ENCODE measurements around the gene P4HA2.

The P4HA2 gene

GRCh38 chr5:132226516-132227234 is 978 bp downstream of the P4HA2 start:
- no peaks in the 10 kb centered on the region for H3K36me3 ChIP-seq (ENCODE audit: low read length)
- H3K79me2 ChIP-seq (ENCODE audit: insufficient read depth, low read length) = no peaks in the 10 kb centered on the region
- no peak overlapping the region for H3K4me3 ChIP-seq (ENCODE audit: insufficient read depth, low read length, poor library complexity, severe bottlenecking)
- H4K20me1 ChIP-seq (ENCODE audit: low read depth, low read length) = no peaks in the 10 kb centered on the region
- H3K9ac ChIP-seq (ENCODE audit: low read length) = no peak overlapping the region
- no peak overlapping the region for H2AFZ ChIP-seq (ENCODE audit: low read depth, low read length, severe bottlenecking)
- H3K27me3 ChIP-seq (ENCODE audit: low read length) = no peaks in the 10 kb centered on the region
- H3K9me2 ChIP-seq (replicated peaks; ENCODE audit: insufficient read depth, low read length) = no peaks in the 10 kb centered on the region
- H3K9me3 ChIP-seq (ENCODE audit: insufficient read depth, low read length) = no peaks in the 10 kb centered on the region
- H3K27ac ChIP-seq (ENCODE audit: low read depth, low read length) = no peak overlapping the region
- no peak for TF ChIP-seq EZH2phosphoT487 (conservative IDR thresholded peaks at IDR 0.05; ENCODE audit: low read length)
- TF ChIP-seq, protein P1, sequence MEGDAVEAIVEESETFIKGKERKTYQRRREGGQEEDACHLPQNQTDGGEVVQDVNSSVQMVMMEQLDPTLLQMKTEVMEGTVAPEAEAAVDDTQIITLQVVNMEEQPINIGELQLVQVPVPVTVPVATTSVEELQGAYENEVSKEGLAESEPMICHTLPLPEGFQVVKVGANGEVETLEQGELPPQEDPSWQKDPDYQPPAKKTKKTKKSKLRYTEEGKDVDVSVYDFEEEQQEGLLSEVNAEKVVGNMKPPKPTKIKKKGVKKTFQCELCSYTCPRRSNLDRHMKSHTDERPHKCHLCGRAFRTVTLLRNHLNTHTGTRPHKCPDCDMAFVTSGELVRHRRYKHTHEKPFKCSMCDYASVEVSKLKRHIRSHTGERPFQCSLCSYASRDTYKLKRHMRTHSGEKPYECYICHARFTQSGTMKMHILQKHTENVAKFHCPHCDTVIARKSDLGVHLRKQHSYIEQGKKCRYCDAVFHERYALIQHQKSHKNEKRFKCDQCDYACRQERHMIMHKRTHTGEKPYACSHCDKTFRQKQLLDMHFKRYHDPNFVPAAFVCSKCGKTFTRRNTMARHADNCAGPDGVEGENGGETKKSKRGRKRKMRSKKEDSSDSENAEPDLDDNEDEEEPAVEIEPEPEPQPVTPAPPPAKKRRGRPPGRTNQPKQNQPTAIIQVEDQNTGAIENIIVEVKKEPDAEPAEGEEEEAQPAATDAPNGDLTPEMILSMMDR (IDR thresholded peaks at IDR 0.05; ENCODE audit: insufficient read depth, low read length, poor library complexity, severe bottlenecking) = no peak
- no peak overlapping the region for H3K4me2 ChIP-seq (ENCODE audit: low read depth, low read length, poor library complexity, severe bottlenecking)
- no peaks in the 10 kb centered on the region for H3F3A ChIP-seq (ENCODE audit: insufficient read depth)

- Histone ChIP-seq H3K27ac (ENCODE audit: low read depth, low read length) (no peak overlapping the region), H3K4me3 (ENCODE audit: insufficient read depth, low read length, poor library complexity, severe bottlenecking) (no peak overlapping the region), H4K20me1 (ENCODE audit: low read depth, low read length) (no peaks in the 10 kb centered on the region), H3K27me3 (ENCODE audit: low read length) (no peaks in the 10 kb centered on the region), H3K9me3 (ENCODE audit: insufficient read depth, low read length) (no peaks in the 10 kb centered on the region), H3K36me3 (ENCODE audit: low read length) (no peaks in the 10 kb centered on the region), H3K79me2 (ENCODE audit: insufficient read depth, low read length) (no peaks in the 10 kb centered on the region), H3K9ac (ENCODE audit: low read length) (no peak overlapping the region), H2AFZ (ENCODE audit: low read depth, low read length, severe bottlenecking) (no peak overlapping the region), H3K4me2 (ENCODE audit: low read depth, low read length, poor library complexity, severe bottlenecking) (no peak overlapping the region), H3F3A (ENCODE audit: insufficient read depth) (no peaks in the 10 kb centered on the region), H3K9me2 (replicated peaks; ENCODE audit: insufficient read depth, low read length) (no peaks in the 10 kb centered on the region)
- TF ChIP-seq, protein P1 (IDR thresholded peaks at IDR 0.05; ENCODE audit: insufficient read depth, low read length, poor library complexity, severe bottlenecking) = no peak
Observed at GRCh38 chr5:132225165-132226032, 2.3 kb downstream of the P4HA2 start.

GRCh38 chr5:132224716-132225115 is 2.9 kb downstream of the P4HA2 start:
- TF ChIP-seq, protein P1 (IDR thresholded peaks at IDR 0.05; ENCODE audit: insufficient read depth, low read length, poor library complexity, severe bottlenecking) = no peak
- TF ChIP-seq EZH2phosphoT487 (conservative IDR thresholded peaks at IDR 0.05; ENCODE audit: low read length) = no peak
- Histone ChIP-seq H3K4me2 (ENCODE audit: low read depth, low read length, poor library complexity, severe bottlenecking) (no peak overlapping the region), H4K20me1 (ENCODE audit: low read depth, low read length) (no peaks in the 10 kb centered on the region), H3K79me2 (ENCODE audit: insufficient read depth, low read length) (no peaks in the 10 kb centered on the region), H3K27ac (ENCODE audit: low read depth, low read length) (no peak overlapping the region), H3K9me2 (replicated peaks; ENCODE audit: insufficient read depth, low read length) (no peaks in the 10 kb centered on the region), H3F3A (ENCODE audit: insufficient read depth) (no peaks in the 10 kb centered on the region), H3K4me3 (ENCODE audit: insufficient read depth, low read length, poor library complexity, severe bottlenecking) (no peak overlapping the region), H3K9ac (ENCODE audit: low read length) (no peak overlapping the region), H3K9me3 (ENCODE audit: insufficient read depth, low read length) (no peaks in the 10 kb centered on the region), H3K36me3 (ENCODE audit: low read length) (no peaks in the 10 kb centered on the region), H3K27me3 (ENCODE audit: low read length) (no peaks in the 10 kb centered on the region), H2AFZ (ENCODE audit: low read depth, low read length, severe bottlenecking) (no peak overlapping the region)
